ENCODE results near the gene SYCP2. TPM values are rescaled to one million over a fixed set of nuclear protein-coding genes. Genes with fewer than 3 reads are reported as not detected.

SYCP2 gene
- total RNA-seq, 1 experiment from 2014 or later, result 0.70 TPM

GRCh38 chr20:59845472-59845871 lies 88.0 kb downstream of the SYCP2 start:
- Histone ChIP-seq H2AFZ (ENCODE audit: low read length) (no peak overlapping the region), H2BK5ac (ENCODE audit: insufficient read length, low read length) (no peak overlapping the region), H3K18ac (ENCODE audit: insufficient read length, low read depth, low read length) (no peak overlapping the region), H3K4ac (ENCODE audit: low read depth, low read length) (no peak overlapping the region), H3K23ac (ENCODE audit: insufficient read length, low read depth, low read length) (no peak overlapping the region), H4K20me1 (ENCODE audit: control insufficient read depth, insufficient read depth, insufficient read length) (no peaks in the 10 kb centered on the region), H3K4me1 (ENCODE audit: insufficient read depth, low read length) (no peaks in the 10 kb centered on the region), H2BK12ac (ENCODE audit: insufficient read length, low read depth, low read length) (no peak overlapping the region), H3K9ac (ENCODE audit: extremely low read depth, insufficient read length, low read length) (no peak overlapping the region), H3K27me3 (ENCODE audit: insufficient read depth, low read length) (no peaks in the 10 kb centered on the region; the same call in 1 of the 2 replicates), H3K79me1 (ENCODE audit: insufficient read depth, low read depth, low read length, poor library complexity, severe bottlenecking) (no peaks in the 10 kb centered on the region), H3K14ac (ENCODE audit: insufficient read depth, low read length) (no peak overlapping the region), H3K9me3 (ENCODE audit: control insufficient read depth, low read depth, low read length) (no peaks in the 10 kb centered on the region), H3K56ac (ENCODE audit: insufficient read length, low read depth, low read length) (no peak overlapping the region), H3K23me2 (ENCODE audit: insufficient read length, low read depth, low read length, poor library complexity, severe bottlenecking) (no peaks in the 10 kb centered on the region), H3T11ph (ENCODE audit: low read length) (no peak overlapping the region), H4K91ac (ENCODE audit: insufficient read length, low read depth, low read length) (no peak overlapping the region), H2AK5ac (ENCODE audit: insufficient read length, low read length) (no peak overlapping the region), H3K4me2 (ENCODE audit: insufficient read depth, insufficient read length, low read length) (no peak overlapping the region), H2BK15ac (ENCODE audit: low read depth, low read length) (no peak overlapping the region), H4K8ac (replicated peaks; ENCODE audit: insufficient read length, low read depth, low read length) (no peak overlapping the region), H2BK20ac (ENCODE audit: low read depth, low read length, poor library complexity, severe bottlenecking) (no peak overlapping the region), H3K79me2 (ENCODE audit: insufficient read depth, low read length) (no peaks in the 10 kb centered on the region), H4K5ac (ENCODE audit: insufficient read length, low read depth, low read length) (no peak overlapping the region), H3K27ac (ENCODE audit: insufficient read length, low read depth, low read length) (no peak overlapping the region), H2BK120ac (ENCODE audit: low read depth, low read length, poor library complexity, severe bottlenecking) (no peak overlapping the region)
- WGBS (ENCODE audit: extremely low coverage, insufficient read length, low lambda C conversion rate), result no CpG with 5 or more reads among the region's 3 CpGs
- H3K27me3 Mint-ChIP-seq (ENCODE audit: low read depth), result peaks cover 37% of the 10 kb centered on the region
- no peaks in the 10 kb centered on the region for H3K4me1 Mint-ChIP-seq
- DNase-seq, result no peak
- no peaks in the 10 kb centered on the region; a peak in 1 of 5 replicates for H3K9me3 Mint-ChIP-seq
- H3K36me3 Mint-ChIP-seq (ENCODE audit: insufficient read depth in 1 of 3, low read depth in 3 of 3), result no peaks in the 10 kb centered on the region
- no peak overlapping the region for H3K4me3 Mint-ChIP-seq
- H3K27ac Mint-ChIP-seq, result no peak overlapping the region
- no peak for TF ChIP-seq CTCF (conservative IDR thresholded peaks at IDR 0.05)

All from H9 (cell line).